SH-SY5Y (cell line): ENCODE data around the gene NPM1.

Source experiments
- GATA2 ChIP-seq: IDR thresholded peaks from 2 replicates; pipeline ENCODE4 v1.6.1; 2011; ENCODE audit warnings: mild to moderate bottlenecking, low read depth, low read length
- GATA3 ChIP-seq: IDR thresholded peaks from 2 replicates; pipeline ENCODE4 v1.6.1; 2011; ENCODE audit warnings: low read depth, mild to moderate bottlenecking, low read length, moderate library complexity

GRCh38 chr5:171392585-171393159 lies 5.0 kb downstream of the NPM1 start:
- TF ChIP-seq GATA2 (no peak), GATA3 (no peak)
